NCI-H187 (cell line): Measurements from ENCODE around the gene SPRY1.

Source experiments
- DNase-seq, 2 experiments: peaks; one replicate each; lab custom pipeline; 2025; lab: John Stamatoyannopoulos, UW

SPRY1 gene

DNA sequence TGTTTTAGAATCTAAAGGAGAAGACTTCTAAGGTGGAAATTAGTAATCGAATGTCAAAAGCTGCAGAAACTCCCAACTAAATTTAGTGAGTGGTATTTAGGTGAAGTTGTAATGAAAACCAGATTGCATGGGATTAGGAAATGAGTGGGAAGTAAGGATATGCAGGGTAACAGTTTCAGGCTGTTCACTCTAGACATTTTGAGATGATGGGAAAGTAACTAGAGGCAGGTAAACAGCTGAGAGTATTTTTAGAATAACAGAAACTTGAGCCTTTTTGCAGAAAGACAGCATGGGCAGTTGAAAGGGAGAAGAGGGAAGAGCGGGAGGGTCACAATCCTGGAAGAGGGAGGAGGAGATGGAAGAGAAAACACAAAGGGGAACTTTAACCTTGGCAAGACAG lies 12.7 kb downstream of the SPRY1 start:
- DNase-seq: no peak

DNA sequence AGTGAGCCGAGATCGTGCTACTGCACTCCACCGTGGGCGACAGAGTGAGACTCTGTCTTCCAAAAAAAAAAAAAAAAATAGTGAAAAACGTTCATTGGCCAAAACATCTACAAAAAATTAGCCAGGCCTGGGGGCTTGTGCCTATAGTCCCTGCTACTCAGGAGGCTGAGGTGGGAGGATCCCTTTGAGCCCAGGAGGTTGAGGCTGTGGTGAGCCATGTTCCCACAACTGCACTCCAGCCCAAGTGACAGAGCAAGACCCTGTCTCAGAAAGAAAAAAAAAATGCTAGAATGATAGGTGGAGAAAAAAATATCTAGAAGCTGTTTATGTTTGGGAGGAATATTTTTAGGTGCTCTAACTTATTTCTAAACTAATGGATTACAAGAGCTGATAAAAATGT lies 14.9 kb downstream of the SPRY1 start:
- DNase-seq: no peak

DNA sequence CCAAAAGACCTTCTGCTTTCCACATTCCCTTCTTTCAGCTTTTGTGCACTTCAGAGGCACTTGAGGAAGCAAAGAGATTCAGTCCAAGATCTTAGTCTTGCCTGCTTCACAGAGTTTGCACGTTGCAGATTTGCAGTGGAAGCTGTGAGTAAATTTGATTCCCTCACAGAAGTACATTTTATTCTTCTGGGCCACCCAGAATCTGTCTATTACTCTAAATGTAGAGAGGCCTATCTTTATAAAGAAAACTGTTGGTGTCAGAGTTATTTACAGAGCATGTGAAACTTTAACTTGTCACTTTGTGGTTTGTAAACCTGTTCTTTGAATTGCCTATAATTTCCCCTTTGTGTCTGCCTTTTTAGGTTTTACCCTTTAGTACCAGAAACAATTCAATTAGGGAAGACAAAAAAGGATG lies 15.5 kb downstream of the SPRY1 start:
- no peak for DNase-seq

DNA sequence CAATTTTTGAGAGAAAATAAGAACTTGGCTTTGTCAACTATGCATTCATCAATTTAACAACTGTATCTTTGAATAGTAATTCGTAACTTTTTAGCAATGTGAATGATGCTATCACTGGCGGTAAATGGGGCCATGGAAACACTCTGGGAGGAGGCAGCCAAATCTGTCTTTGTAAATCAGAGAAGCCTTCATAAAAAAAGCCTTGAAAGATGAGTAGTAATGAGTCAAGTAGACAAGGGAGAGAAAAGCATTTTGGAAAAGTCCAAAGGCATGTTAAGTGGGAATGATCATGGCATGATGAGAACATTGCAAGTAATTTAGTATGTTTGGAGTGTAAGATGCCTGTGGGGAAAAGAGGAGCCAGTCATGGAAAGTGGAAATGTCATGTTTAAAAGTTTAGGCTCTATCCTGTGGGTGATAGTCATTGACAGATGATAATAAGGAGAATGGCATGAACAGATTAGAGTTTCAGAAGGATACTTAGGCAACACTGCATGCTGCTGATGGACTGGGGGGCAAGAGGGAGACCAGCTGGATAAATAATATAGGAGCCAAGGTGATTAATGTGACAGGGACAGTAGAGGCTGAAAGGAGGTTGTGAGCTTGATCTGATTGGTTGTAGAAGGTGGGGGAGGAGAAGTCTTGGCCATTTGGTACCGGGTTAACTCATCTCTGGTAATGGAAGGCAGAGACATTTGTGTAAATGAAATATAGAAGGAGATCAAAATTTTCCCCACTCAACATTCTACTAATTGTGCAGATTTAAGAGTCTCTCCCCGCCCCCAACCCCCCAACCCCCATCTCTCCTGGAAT lies 16.3 kb downstream of the SPRY1 start:
- no peak for DNase-seq

DNA sequence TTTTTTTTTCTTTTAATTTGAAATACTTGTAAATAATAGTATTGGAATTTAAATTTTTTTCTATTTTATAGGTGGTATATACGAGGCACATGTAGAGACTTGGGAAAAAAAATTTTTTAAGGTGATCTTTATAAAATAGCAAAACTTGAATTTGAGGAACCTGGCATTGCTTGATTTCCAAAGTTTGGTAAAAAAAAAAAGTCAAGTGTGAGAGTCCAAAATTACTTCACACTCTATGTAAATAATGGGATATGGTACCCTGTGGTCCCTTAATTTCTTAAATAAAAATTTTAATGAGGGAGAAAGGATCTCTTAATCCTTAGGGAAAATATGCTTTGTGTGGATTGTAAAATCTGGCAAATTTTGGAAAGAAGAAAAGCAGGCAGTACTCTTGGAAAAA lies 19.0 kb downstream of the SPRY1 start:
- no peak for DNase-seq

DNA sequence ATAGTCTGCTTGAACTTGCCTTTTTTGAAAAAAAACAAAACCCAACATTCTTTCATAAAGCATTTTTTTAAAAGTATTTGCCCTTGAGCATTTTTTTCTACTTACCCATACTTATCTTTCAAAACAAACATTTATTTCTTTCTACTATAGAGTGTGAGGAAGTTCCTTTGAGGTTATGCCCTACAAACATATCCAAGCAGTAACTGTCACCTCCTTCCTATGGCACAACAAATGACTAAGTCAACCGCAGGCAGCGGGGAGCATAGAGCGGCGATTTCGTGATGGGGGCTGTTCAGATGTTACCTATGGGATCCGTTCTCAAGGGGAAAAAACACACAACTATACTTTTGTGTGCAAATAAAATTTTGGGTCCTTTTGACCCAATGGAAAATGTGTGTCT lies 19.4 kb downstream of the SPRY1 start:
- DNase-seq: no peak

DNA sequence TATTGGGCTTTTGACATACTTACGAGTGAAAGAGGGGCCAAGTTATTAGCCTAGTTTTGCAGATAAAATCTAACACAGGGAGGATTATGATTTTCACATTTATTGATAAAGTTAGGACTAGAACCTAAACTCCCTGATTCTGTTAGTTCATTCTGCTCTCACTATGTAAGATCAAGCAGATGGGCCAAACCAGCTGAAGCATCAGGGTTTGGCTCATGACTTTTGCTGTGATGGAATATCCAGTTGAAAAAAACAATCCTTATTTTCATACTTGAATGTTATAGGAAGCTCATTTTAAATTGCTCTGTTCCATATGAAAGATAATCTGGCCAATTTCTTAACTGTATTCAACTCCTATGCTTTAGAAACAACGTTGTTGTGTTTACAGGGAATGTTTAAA lies 21.2 kb downstream of the SPRY1 start:
- no peak for DNase-seq

DNA sequence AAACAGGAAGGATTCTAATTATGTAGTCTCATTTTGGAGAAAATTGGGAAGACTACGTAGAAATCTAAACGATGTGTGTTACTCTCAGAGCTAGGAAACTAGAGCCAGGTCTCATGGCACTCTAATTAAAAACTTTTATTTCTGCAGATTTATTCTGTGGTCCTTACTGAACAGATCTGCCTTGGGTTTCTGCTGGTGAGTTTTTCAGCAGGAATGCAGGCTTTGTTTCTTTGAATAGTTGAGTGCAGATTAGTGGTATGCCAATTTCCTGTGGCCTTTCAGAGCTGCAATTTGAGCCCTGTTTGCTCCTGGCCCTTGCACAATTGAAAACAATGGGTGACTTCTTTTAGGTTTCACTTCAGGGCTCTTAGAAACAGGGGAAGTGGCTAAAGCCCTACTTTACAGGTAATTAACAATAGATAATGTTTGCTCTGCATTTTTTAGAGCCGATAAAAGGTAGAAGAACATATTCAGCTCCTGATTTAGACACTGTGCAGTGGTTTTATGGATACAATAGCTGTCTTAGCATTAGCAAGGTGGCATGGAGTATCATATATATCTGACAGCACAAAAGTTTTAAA lies 21.8 kb downstream of the SPRY1 start:
- peak; percentile 44 to 66 for DNase-seq

DNA sequence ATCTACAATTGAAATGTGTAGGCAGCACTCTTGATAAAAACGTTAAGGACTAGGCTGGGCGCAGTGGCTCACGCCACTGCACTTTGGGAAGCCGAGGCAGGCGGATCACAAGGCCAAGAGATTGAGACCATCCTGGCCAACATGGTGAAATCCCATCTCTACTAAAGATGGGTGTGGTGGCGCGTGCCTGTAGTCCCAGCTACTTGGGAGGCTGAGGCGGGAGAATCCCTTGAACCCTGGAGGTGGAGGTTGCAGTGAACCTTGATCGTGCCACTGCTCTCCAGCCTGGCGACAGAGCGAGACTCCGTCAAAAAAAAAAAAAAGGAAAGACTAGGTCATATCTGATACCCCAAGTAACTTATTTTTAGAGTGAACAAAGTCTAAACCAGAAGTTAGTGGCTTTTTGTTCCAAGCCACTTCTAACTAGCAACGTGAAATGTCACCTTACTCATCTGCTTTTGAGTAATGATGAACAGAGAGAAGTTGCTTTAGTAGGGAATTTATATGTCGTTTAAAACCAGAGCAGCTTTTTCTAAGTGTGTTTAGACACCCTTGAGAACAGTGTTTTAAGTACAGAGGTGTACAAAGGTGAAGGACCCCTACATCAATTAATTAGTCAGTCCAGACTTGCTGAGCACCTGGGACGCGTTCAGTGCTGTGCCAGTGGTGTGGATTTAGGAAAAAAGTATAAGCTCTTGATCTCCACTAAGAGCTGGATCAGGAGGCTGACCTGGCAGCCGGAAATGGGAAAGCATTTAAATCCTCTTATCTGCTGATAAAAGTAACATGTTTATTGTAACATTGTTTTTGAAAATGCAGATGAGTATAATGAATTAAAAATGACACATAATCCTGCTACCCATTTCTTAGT lies 23.5 kb downstream of the SPRY1 start:
- no peak for DNase-seq

DNA sequence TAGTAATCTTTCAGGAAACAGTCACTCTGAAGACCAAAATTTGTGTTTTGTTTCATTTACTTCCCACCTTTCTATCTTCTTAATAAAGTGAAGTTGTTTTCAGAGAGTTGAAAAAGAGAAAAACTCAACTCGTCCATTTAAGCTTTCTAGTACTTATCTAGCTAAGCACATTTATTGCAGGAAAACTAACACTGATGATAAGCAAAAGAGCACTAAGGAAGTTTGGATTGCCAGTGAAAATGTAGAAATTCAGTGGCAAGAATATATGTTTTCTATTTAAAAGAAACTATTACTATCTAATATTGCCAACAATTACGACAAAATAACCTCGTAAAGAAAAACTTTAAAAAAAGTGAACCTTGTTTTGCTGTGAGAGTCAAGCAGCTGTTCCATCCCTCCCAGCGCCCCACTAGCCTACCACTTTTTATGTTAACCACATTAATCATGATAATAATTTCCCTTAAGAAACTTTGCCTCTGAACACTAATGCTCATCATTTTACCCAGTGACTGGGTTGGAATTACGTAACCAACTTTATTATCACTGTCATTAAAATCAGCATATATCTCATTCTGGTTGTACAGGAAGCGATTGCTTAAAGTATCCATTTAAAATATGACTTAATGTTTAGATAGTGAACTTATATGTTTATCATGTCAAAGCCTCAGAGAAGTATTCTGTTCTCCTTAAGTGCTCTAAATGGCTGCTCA lies 24.8 kb downstream of the SPRY1 start:
- DNase-seq: no peak

DNA sequence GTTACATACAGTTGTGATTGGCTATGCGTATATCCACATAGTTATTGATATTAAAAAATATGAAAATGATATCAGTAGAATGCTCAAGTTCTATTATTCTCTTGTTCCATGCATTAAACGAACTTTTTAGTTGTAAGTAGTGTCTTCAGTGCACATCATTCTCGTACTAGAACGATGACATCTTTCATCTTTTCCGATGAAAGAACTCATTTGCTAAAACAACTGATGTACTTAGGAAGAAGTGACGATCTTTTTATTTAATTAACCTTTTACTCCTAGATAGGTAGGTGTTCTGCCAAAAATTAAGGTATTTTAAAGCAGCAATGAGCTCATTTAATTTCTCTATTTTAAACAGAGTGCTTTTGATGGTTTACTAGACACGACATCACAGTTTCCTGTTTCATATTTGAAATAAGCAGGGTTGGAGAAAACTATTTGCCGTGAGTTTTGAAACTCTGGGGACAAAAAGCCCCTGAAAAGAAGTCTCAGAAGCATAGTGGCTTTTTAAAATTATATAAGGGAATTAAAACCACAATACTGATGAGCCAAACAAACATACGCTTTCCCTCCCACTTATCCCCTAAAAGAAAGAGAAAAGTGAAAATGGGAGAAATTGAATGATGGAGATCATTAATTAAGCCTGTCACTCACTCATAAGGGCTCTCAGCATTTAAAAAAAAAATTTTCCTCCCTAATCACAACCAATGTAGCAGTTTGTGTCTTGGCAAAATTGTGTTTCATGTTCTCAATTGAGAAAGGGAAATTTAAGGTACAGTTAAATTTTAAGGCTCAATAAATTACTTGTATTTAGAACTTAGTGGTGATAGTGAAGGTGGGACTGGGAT lies 25.6 kb downstream of the SPRY1 start:
- DNase-seq: no peak

DNA sequence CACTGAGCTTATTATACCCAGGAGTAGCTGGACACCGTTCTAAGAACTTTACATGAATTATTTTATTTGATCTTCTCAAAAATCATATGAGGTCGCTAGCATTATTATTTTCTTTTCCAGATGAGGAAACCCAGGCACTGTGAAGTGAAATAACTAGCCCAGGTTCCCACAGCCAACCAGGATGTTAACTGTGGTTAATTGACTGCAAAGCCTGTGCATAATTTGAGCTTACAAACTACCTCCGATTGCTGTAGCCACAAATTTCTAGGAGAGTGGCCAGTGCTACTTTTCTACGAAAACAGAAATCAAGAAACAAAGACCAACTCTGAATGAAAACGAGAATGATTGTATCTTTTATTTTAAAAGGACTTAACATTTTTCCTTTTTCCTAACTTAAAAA lies 27.2 kb downstream of the SPRY1 start:
- DNase-seq: no peak

DNA sequence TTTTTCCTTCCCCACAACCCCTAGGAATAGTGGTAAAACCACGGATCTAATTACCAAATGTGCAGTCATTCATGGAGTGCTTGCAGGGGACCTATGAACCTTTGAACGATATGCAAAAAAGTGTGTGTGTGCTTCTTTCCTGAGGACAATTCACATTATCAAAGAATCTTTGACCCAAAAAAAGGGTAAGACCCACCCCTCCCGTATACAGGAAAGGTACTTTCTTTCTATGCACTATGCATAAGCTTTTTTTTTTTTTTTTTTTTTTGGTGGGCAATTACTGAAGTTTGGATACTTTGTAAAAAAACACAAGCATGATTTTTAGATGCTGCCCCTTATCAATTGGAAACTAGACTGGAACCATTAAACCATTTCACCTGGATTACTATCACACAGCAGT lies 31.4 kb downstream of the SPRY1 start:
- no peak for DNase-seq

DNA sequence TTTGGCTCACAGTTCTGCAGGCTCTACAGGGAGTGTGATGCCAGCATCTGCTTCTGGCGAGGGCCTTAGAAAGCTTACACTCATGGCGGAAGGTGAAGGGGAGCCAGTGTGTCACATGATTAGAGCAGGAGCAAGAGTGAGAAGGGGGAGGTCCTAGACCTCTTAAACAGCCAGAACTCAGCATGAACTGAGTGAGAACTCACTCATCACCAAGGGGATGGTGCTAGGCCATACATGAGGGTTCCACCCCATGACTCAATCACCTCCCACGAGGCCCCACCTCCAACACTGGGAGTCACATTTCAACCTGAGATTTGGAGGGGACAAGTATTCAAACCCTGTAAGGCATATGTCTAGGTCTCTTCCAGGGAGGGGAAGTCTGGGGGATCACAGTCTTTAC lies 33.4 kb downstream of the SPRY1 start:
- DNase-seq: no peak

DNA sequence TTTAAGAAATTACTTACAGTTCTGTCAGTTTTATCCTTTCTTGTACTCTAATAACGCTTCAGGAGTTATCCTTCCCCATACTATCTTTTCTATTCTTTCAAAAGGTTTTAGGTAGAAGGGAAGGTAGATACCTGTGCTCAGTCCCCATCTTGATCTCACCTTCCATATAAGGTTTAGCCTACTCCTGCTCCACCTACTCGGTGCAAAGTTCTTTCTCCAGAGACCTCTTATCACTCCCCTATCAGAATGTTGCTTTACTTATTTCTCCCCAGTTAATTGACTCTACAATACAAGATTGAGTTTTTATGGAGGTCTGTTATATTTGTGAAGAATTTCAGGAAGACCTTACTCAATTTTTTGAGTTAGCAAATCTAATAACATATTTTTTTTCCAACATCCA lies 33.9 kb downstream of the SPRY1 start:
- no peak for DNase-seq

DNA sequence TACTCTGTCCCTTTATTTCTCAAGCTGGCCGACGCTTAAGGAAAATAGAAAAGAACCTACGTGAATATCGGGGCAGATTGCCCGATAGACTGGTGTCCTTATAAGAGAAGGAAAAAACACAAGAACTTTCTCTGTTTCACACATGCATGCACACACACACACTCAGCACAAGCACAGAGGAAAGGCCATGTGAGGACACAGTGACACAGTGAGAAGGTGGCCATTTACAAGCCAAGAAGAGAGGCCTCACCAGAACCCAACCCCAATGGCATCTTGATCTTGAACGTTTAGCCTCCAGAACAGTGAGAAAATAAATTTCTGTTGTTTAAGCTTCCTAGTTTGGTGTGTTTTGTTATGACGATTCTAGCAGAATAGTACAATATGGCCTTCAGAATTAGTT lies 37.0 kb downstream of the SPRY1 start:
- DNase-seq: no peak

DNA sequence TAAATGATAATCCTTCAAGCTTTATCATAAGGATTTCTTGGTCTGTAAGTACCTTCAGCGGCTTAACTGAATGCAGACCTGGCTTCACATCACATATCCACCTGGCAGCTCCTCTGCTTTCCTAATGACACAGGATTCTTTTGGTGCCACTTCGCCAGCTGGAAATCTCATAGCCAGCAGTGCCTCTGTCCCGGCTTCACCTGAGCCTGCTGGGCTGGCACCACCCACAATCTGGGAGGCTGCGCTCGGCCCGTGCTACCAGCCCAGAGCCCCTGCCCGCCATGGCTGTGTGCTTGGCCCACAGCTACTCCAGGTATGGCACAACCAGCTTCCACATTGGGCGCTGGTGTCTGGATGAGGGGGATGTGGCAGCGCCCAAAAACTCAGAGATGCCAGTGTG lies 37.4 kb downstream of the SPRY1 start:
- DNase-seq: no peak

DNA sequence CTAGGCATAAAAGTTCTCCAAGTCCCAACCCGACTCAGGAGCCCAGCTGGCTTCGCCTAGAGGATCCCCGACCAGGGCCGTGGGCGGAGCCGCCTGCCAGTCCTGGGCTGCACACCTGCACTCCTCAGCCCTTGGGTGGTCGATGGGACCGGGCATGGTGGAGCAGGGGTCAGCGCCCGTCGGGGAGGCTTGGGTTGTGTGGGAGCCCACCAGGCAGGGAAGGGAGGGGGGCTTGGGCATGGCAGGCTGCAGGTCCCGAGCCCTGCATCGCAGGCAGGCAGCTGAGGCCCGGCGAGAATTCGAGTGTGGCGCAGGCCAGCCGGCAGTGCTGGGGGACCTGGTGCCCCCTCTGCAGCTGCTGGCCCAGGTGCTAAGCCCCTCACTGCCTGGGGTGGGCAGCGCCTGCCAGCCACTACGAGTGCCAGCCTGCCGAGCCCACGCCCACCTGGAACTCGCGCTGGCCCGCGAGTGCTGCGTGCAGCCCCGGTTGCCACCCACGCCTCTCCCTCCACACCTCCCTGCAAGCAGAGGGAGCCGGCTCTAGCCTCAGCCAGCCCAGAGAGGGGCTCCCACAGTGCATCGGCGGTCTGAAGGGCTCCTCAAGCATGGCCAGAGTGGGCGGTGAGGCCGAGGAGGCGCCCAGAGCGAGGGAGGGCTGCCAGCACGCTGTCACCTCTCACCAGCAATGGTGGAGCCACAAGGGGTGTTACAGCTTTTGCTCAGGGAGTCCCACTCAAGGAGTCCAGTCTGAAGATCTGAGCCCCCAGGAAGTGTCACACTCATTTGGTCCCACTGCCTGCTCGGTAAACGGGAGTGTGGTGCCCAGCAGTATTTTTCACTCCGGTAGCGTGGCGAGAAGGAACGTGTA lies 38.9 kb downstream of the SPRY1 start:
- no peak for DNase-seq

DNA sequence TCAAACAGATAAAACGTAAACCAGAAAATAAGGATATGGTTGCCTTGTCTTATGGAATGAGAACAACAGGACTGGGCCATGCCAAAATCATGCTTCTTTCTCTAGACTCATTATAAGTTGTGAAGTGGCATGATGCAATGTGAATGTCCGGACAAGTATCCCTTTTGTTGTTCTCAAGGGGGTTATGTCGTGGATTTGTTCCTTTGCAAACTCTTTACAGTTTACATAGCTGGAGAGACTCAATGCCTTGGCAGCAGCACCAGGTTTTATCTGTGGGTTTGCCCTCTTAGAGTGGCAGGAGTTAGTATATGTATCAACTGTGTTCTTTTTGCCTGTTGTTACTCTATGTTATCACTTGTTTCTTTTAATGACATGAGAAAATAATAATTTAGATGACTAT lies 41.4 kb downstream of the SPRY1 start:
- no peak for DNase-seq
